CD14-positive monocyte (primary cell): ENCODE data around the gene GID8. TPM values are rescaled to one million over a fixed set of nuclear protein-coding genes. Genes with fewer than 3 reads are reported as not detected.

Source experiments
- DNase-seq, 3 donors: peaks; one replicate each; pipeline ENCODE4 v3.0.0-alpha.2; 2011 to 2022
- H2AFZ ChIP-seq: 2 replicates; pipeline ENCODE4 v1.6.0; 2012; ENCODE audit warnings: mild to moderate bottlenecking, low read depth, low read length, inconsistent platforms; ENCODE audit not compliant: insufficient read depth, poor library complexity, severe bottlenecking
- H3K27ac ChIP-seq, 2 donors: 1 replicate in 1 of 2; 2 replicates in 1 of 2; pipeline ENCODE4 v1.5.1; 2012 to 2013; ENCODE audit warnings: low read length in 2 of 2, control low read depth in 1 of 2, inconsistent platforms in 1 of 2, low read depth in 1 of 2, mild to moderate bottlenecking in 1 of 2
- H3K27me3 ChIP-seq, 2 donors: one replicate each; pipeline versions ENCODE4 v1.6.0 to v1.6.1; 2011 to 2013; ENCODE audit warnings: low read length in 2 of 2; ENCODE audit not compliant: control insufficient read depth in 2 of 2, insufficient read depth in 2 of 2
- H3K36me3 ChIP-seq, 2 donors: replicated peaks in 1 of 2; 1 replicate in 1 of 2; 2 replicates in 1 of 2; pipeline versions ENCODE4 v1.5.1 to v1.6.1; 2012 to 2013; ENCODE audit warnings: low read length in 2 of 2, control low read depth in 1 of 2, inconsistent platforms in 1 of 2, mild to moderate bottlenecking in 1 of 2; ENCODE audit not compliant: insufficient read depth in 2 of 2, control insufficient read depth in 1 of 2
- H3K4me1 ChIP-seq, 2 donors: 1 replicate in 1 of 2; 2 replicates in 1 of 2; pipeline versions ENCODE4 v1.5.1 to v1.6.1; 2012 to 2013; ENCODE audit warnings: low read length in 2 of 2, control low read depth in 1 of 2, inconsistent platforms in 1 of 2, mild to moderate bottlenecking in 1 of 2, moderate library complexity in 1 of 2; ENCODE audit not compliant: insufficient read depth in 2 of 2, control insufficient read depth in 1 of 2
- H3K4me2 ChIP-seq: replicated peaks from 2 replicates; pipeline ENCODE3; 2012; ENCODE audit warnings: low read length, moderate library complexity, mild to moderate bottlenecking; ENCODE audit not compliant: poor library complexity, severe bottlenecking; ENCODE audit errors: extremely low read depth
- H3K4me3 ChIP-seq, 3 experiments: fragments of 200-600 bp in 1 of 3; sonication (generic) in 1 of 3; replicated peaks in 1 of 3; 1 replicate in 2 of 3; 2 replicates in 1 of 3; pipeline ENCODE4 v1.5.1; 2011 to 2013; ENCODE audit warnings: low read length in 3 of 3, mild to moderate bottlenecking in 3 of 3, control low read depth in 2 of 3, low read depth in 2 of 3, inconsistent platforms in 1 of 3, moderate library complexity in 1 of 3
- H3K79me2 ChIP-seq: 2 replicates; pipeline ENCODE4 v1.6.0; 2012; ENCODE audit warnings: mild to moderate bottlenecking, control low read depth, inconsistent platforms, low read length, moderate library complexity; ENCODE audit not compliant: insufficient read depth
- H3K9ac ChIP-seq: 2 replicates; pipeline ENCODE4 v1.6.0; 2017; ENCODE audit warnings: low read length, mild to moderate bottlenecking; ENCODE audit not compliant: insufficient read depth, poor library complexity, severe bottlenecking
- H3K9me3 ChIP-seq, 2 donors: replicated peaks in 1 of 2; 1 replicate in 1 of 2; 2 replicates in 1 of 2; pipeline versions ENCODE4 v1.5.1 to v1.6.1; 2012 to 2013; ENCODE audit warnings: low read length in 2 of 2, control low read depth in 1 of 2; ENCODE audit not compliant: control insufficient read depth in 1 of 2, insufficient read depth in 1 of 2
- H4K20me1 ChIP-seq: 2 replicates; pipeline ENCODE4 v1.6.0; 2012; ENCODE audit warnings: mild to moderate bottlenecking, low read length, control low read depth, moderate library complexity; ENCODE audit not compliant: insufficient read depth
- H3K27ac Mint-ChIP-seq, 7 donors: one replicate each; pipeline ENCODE4 v1.8.0; 2020; ENCODE audit warnings: mild to moderate bottlenecking in 7 of 7, mixed read lengths in 7 of 7, moderate library complexity in 6 of 7, inconsistent platforms in 2 of 7
- H3K27me3 Mint-ChIP-seq, 3 donors: one replicate each; pipeline ENCODE4 v1.8.0; 2021 to 2022; ENCODE audit warnings: low read depth in 3 of 3, mild to moderate bottlenecking in 3 of 3, mixed read lengths in 3 of 3, moderate library complexity in 3 of 3, inconsistent platforms in 1 of 3
- H3K36me3 Mint-ChIP-seq, 2 donors: one replicate each; pipeline ENCODE4 v1.8.0; 2020; ENCODE audit warnings: mixed read lengths in 2 of 2, inconsistent platforms in 1 of 2, mild to moderate bottlenecking in 1 of 2
- H3K4me1 Mint-ChIP-seq: one replicate; pipeline ENCODE4 v1.8.0; 2020; ENCODE audit warnings: mild to moderate bottlenecking, mixed read lengths
- H3K4me3 Mint-ChIP-seq, 2 donors: one replicate each; pipeline ENCODE4 v1.8.0; 2020; ENCODE audit warnings: mild to moderate bottlenecking in 2 of 2, mixed read lengths in 2 of 2, moderate library complexity in 1 of 2
- H3K9me3 Mint-ChIP-seq, 7 donors: one replicate each; pipeline ENCODE4 v1.8.0; 2020 to 2022; ENCODE audit warnings: mixed read lengths in 7 of 7, mild to moderate bottlenecking in 6 of 7, moderate library complexity in 6 of 7, inconsistent platforms in 2 of 7
- WGBS: methylation state at CpG from one replicate; pipeline ENCODE4 v1.1.5; 2013; ENCODE audit warnings: missing lambda C conversion rate; ENCODE audit not compliant: insufficient coverage; 5-methylcytosine and 5-hydroxymethylcytosine counted together
- intact Hi-C, 2 donors: fragments of 100-400 bp; cut with micrococcal nuclease; formaldehyde crosslinking; loops; one replicate each; pipeline versions ENCODE4 v1.15.0 to v1.15.1; 2023
- polyA plus RNA-seq, 3 donors: library from polyadenylated mRNA; depleted of rRNA in 1 of 3; unstranded in 2 of 3; stranded (reverse) in 1 of 3; fragments of 300-500 nt in 2 of 3; fragments of >200 nt in 1 of 3; fragmentation: Illumina TruSeq in 2 of 3; gene quantifications; 1 replicate in 2 of 3; 2 replicates in 1 of 3; pipeline ENCODE4 v1.2.3, GENCODE V29; 2012 to 2021
- TF ChIP-seq, protein P1 (sequence below): fragments of 200-600 bp; IDR thresholded peaks from one replicate; pipeline ENCODE4 v1.8.0; 2022; ENCODE audit warnings: antibody characterized with exemption, mild to moderate bottlenecking

GID8 gene
- polyA plus RNA-seq, 3 donors = 12.4 to 19.7 (median 12.7) TPM

GRCh38 chr20:62901891-62902290 is 36.1 kb upstream of the GID8 start:
- Mint-ChIP-seq H3K4me1 (peaks cover 9% of the 10 kb centered on the region), H3K27ac (no peak overlapping the region), H3K9me3 (no peaks in the 10 kb centered on the region), H3K27me3 (peaks cover 0 to 5% (median 0%) of the 10 kb centered on the region in 3 donors), H3K4me3 (no peak overlapping the region), H3K36me3 (peaks cover 60 to 62% of the 10 kb centered on the region in 2 donors)
- no peak overlapping the region for H3K4me3 ChIP-seq
- TF ChIP-seq, protein P1, sequence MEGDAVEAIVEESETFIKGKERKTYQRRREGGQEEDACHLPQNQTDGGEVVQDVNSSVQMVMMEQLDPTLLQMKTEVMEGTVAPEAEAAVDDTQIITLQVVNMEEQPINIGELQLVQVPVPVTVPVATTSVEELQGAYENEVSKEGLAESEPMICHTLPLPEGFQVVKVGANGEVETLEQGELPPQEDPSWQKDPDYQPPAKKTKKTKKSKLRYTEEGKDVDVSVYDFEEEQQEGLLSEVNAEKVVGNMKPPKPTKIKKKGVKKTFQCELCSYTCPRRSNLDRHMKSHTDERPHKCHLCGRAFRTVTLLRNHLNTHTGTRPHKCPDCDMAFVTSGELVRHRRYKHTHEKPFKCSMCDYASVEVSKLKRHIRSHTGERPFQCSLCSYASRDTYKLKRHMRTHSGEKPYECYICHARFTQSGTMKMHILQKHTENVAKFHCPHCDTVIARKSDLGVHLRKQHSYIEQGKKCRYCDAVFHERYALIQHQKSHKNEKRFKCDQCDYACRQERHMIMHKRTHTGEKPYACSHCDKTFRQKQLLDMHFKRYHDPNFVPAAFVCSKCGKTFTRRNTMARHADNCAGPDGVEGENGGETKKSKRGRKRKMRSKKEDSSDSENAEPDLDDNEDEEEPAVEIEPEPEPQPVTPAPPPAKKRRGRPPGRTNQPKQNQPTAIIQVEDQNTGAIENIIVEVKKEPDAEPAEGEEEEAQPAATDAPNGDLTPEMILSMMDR = no peak
- WGBS = no CpG with 5 or more reads among the region's 11 CpGs
- no peaks in the 10 kb centered on the region for H3K27me3 ChIP-seq
- DNase-seq = no peak
- peaks cover 56 to 70% of the 10 kb centered on the region in 2 donors for H3K36me3 ChIP-seq
- H3K79me2 ChIP-seq = no peaks in the 10 kb centered on the region
- H3K9ac ChIP-seq = no peak overlapping the region
- H3K4me2 ChIP-seq = no peak overlapping the region
- intact Hi-C loops = loop anchor here in 1 of 2 donors (2.0 kb wide), 1 partner anchor 107 kb away; no protein-coding TSS in a partner anchor
- no peak overlapping the region for H2AFZ ChIP-seq
- H3K4me1 ChIP-seq = peaks cover 0 to 7% of the 10 kb centered on the region in 2 donors
- no peaks in the 10 kb centered on the region for H3K9me3 ChIP-seq
- no peak overlapping the region for H3K27ac ChIP-seq
- H4K20me1 ChIP-seq = peaks cover 76% of the 10 kb centered on the region

- no peak for DNase-seq
- Histone ChIP-seq H3K27ac (no peak overlapping the region), H3K9ac (no peak overlapping the region), H3K4me1 (peaks cover 0 to 7% of the 10 kb centered on the region in 2 donors), H4K20me1 (peaks cover 81% of the 10 kb centered on the region), H3K4me2 (no peak overlapping the region), H3K4me3 (no peak overlapping the region), H3K36me3 (peaks cover 63 to 73% of the 10 kb centered on the region in 2 donors), H2AFZ (no peak overlapping the region), H3K79me2 (peaks cover 7% of the 10 kb centered on the region), H3K9me3 (no peaks in the 10 kb centered on the region), H3K27me3 (no peaks in the 10 kb centered on the region)
- no peaks in the 10 kb centered on the region for H3K9me3 Mint-ChIP-seq
- H3K4me1 Mint-ChIP-seq = peaks cover 9% of the 10 kb centered on the region
- peaks cover 66 to 70% of the 10 kb centered on the region in 2 donors for H3K36me3 Mint-ChIP-seq
- peaks cover 0 to 5% (median 0%) of the 10 kb centered on the region in 3 donors for H3K27me3 Mint-ChIP-seq
- WGBS = 83% methylated on average over 1 of the region's 7 CpGs
- H3K27ac Mint-ChIP-seq = peak overlapping the region in 1 of 7 donors; percentile 21
- TF ChIP-seq, protein P1 = no peak
- no peak overlapping the region for H3K4me3 Mint-ChIP-seq
- intact Hi-C loops = no loop called here
Measured at GRCh38 chr20:62902926-62903615, 34.9 kb upstream of the GID8 start.
